Measurements from ENCODE around the gene CHRDL2. TPM values are rescaled to one million over a fixed set of nuclear protein-coding genes. Genes with fewer than 3 reads are reported as not detected.

CHRDL2 gene
- total and polyA plus RNA-seq, 7 experiments from 2014 or later: not detected

DNA sequence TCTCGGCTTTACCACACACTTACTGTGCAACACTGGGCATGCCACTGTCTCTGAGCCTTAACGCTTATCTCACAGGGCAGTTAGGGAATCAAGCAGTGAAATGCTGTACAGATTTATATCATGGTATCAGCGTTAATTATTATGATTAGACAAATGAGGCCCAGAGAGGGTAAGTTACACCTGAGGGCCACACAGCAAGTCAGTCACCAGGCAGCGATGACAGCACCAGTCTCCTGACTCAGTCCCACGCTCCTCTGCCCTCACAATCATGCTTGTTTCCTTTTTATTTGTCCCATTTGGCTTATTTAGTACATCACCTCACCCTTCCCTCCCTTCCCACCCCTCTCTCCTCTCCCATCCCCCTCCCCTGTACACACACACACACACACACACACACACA, 12.2 kb downstream of the CHRDL2 start:
- H3K4me3 Mint-ChIP-seq: no peak overlapping the region
- Histone ChIP-seq H3K27ac (ENCODE audit: low read depth, low read length) (no peak overlapping the region), H3K9me3 (ENCODE audit: control insufficient read depth in 2 of 3, low read length in 3 of 3) (no peaks in the 10 kb centered on the region), H3K4me3 (ENCODE audit: low read length) (no peak overlapping the region), H3K36me3 (ENCODE audit: control insufficient read depth in 2 of 3, insufficient read depth in 3 of 3, low read length in 3 of 3) (no peaks in the 10 kb centered on the region), H3K27me3 (ENCODE audit: control insufficient read depth in 2 of 2, insufficient read depth in 2 of 2, low read length in 2 of 2) (no peaks in the 10 kb centered on the region), H3K4me1 (ENCODE audit: control insufficient read depth in 2 of 2, insufficient read depth in 2 of 2, low read length in 2 of 2) (no peaks in the 10 kb centered on the region)
- H3K9me3 Mint-ChIP-seq: peaks cover 0 to 4% (median 0%) of the 10 kb centered on the region in 11 donors
- ATAC-seq (no peak), DNase-seq (no peak)
- intact Hi-C loops (cut with micrococcal nuclease): no loop called here
- no peak overlapping the region for H3K27ac Mint-ChIP-seq
- CTCF ChIA-PET: no interaction called here
- no peaks in the 10 kb centered on the region for H3K4me1 Mint-ChIP-seq
- POLR2A ChIA-PET: no interaction called here
- no peaks in the 10 kb centered on the region for H3K36me3 Mint-ChIP-seq
- H3K27me3 Mint-ChIP-seq: peaks cover 0 to 12% (median 0%) of the 10 kb centered on the region in 5 donors

- H3K27me3 ChIP-seq (ENCODE audit: control insufficient read depth in 2 of 2, insufficient read depth in 2 of 2, low read length in 2 of 2): no peaks in the 10 kb centered on the region
- Mint-ChIP-seq H3K4me1 (no peaks in the 10 kb centered on the region), H3K27ac (no peak overlapping the region), H3K4me3 (no peak overlapping the region), H3K27me3 (no peaks in the 10 kb centered on the region), H3K36me3 (no peaks in the 10 kb centered on the region), H3K9me3 (peaks cover 0 to 4% (median 0%) of the 10 kb centered on the region in 11 donors)
- no peaks in the 10 kb centered on the region for H3K4me1 ChIP-seq (ENCODE audit: control insufficient read depth in 2 of 2, insufficient read depth in 2 of 2, low read length in 2 of 2)
- H3K36me3 ChIP-seq (ENCODE audit: control insufficient read depth in 2 of 3, insufficient read depth in 3 of 3, low read length in 3 of 3): no peaks in the 10 kb centered on the region
- DNase-seq (no peak), ATAC-seq (no peak)
- no peak overlapping the region for H3K4me3 ChIP-seq (ENCODE audit: low read length)
- H3K9me3 ChIP-seq (ENCODE audit: control insufficient read depth in 2 of 3, low read length in 3 of 3): no peaks in the 10 kb centered on the region
- H3K27ac ChIP-seq (ENCODE audit: low read depth, low read length): no peak overlapping the region
- intact Hi-C loops (cut with micrococcal nuclease): no loop called here
- CTCF ChIA-PET: interaction anchor here (1.5 kb wide), 1 partner anchor 9 kb away, joined by 4 read pairs; no protein-coding TSS in a partner anchor
- POLR2A ChIA-PET: no interaction called here
Observed at GRCh38 chr11:74717221-74717969, 13.8 kb downstream of the CHRDL2 start.

- H3K36me3 ChIP-seq (ENCODE audit: control insufficient read depth in 2 of 3, insufficient read depth in 3 of 3, low read length in 3 of 3): no peaks in the 10 kb centered on the region
- no peaks in the 10 kb centered on the region for H3K36me3 Mint-ChIP-seq
- H3K27ac Mint-ChIP-seq: no peak overlapping the region
- H3K9me3 ChIP-seq (ENCODE audit: control insufficient read depth in 2 of 3, low read length in 3 of 3): no peaks in the 10 kb centered on the region
- no peak overlapping the region for H3K4me3 ChIP-seq (ENCODE audit: low read length)
- ATAC-seq: no peak
- no peaks in the 10 kb centered on the region for H3K4me1 Mint-ChIP-seq
- intact Hi-C loops (cut with micrococcal nuclease): no loop called here
- no peak for DNase-seq
- H3K27me3 Mint-ChIP-seq: no peaks in the 10 kb centered on the region
- no peak overlapping the region for H3K27ac ChIP-seq (ENCODE audit: low read depth, low read length)
- H3K4me1 ChIP-seq (ENCODE audit: control insufficient read depth in 2 of 2, insufficient read depth in 2 of 2, low read length in 2 of 2): no peaks in the 10 kb centered on the region
- H3K27me3 ChIP-seq (ENCODE audit: control insufficient read depth in 2 of 2, insufficient read depth in 2 of 2, low read length in 2 of 2): no peaks in the 10 kb centered on the region
- no peak overlapping the region for H3K4me3 Mint-ChIP-seq
- peaks cover 0 to 4% (median 0%) of the 10 kb centered on the region in 11 donors for H3K9me3 Mint-ChIP-seq
- ChIA-PET CTCF (no interaction called here), POLR2A (no interaction called here)
Observed at GRCh38 chr11:74714904-74715303, 16.3 kb downstream of the CHRDL2 start.

DNA sequence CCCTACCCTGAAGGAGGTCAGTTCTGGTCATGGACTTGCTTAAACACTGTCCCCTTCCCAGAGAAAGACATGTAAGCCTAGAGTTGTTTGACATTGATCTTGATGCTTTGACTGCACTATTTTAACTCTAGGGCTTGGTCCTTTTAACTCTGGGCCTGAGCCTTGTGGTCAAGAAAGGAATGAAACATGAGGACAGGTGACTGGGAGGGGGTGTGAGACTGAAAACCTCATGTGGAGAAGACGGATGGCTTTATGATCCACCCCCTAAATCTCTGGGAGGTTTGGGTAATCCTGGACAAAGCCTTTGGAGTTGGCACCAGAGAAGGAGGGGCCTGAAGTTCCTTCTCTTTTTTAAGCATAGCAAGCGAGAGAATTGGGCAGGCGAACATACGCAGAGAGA, 17.5 kb downstream of the CHRDL2 start:
- Mint-ChIP-seq H3K4me3 (no peak overlapping the region), H3K27ac (peak overlapping the region in 1 of 9 donors; percentile 47), H3K36me3 (no peaks in the 10 kb centered on the region), H3K27me3 (no peaks in the 10 kb centered on the region), H3K4me1 (no peaks in the 10 kb centered on the region), H3K9me3 (peaks cover 0 to 4% (median 0%) of the 10 kb centered on the region in 11 donors)
- intact Hi-C loops (cut with micrococcal nuclease): no loop called here
- ATAC-seq (no peak), DNase-seq (no peak)
- no peaks in the 10 kb centered on the region for H3K4me1 ChIP-seq (ENCODE audit: control insufficient read depth in 2 of 2, insufficient read depth in 2 of 2, low read length in 2 of 2)
- CTCF ChIA-PET: no interaction called here
- H3K4me3 ChIP-seq (ENCODE audit: low read length): no peak overlapping the region
- H3K27ac ChIP-seq (ENCODE audit: low read depth, low read length): no peak overlapping the region
- POLR2A ChIA-PET: no interaction called here
- H3K9me3 ChIP-seq (ENCODE audit: control insufficient read depth in 2 of 3, low read length in 3 of 3): no peaks in the 10 kb centered on the region
- no peaks in the 10 kb centered on the region for H3K27me3 ChIP-seq (ENCODE audit: control insufficient read depth in 2 of 2, insufficient read depth in 2 of 2, low read length in 2 of 2)
- H3K36me3 ChIP-seq (ENCODE audit: control insufficient read depth in 2 of 3, insufficient read depth in 3 of 3, low read length in 3 of 3): no peaks in the 10 kb centered on the region

DNA sequence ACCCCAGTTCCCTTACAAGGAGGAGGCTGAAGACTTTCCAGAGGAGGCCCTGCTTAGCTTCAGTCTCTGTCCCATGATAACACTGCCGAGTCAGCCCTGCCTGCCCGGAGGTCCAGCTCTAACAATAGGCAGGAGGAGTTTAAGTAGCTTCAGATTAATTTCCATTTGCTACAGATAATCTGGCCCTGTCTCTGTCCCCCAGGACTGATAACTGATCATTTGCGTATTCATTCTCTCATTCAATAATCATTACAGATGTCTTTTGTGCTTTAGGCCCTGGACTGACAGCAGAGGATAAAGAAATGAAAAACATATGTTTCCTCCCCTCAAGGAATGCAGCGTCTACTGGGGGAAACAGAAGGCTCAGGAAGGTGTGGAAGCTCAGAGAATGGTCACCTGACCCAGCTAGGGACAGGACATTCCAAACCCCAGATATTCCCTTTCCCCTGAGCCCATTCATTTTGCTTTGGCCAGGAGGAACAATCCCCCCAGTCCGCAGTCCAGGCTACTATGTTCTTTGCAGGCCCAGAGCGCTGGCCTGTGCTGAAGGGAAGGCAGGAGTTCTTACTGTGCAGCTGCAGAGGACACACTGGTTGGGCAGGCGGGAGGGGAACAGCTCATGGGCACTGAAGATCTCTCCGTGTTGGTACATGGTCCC, 20.8 kb downstream of the CHRDL2 start:
- H3K27ac ChIP-seq (ENCODE audit: low read depth, low read length): no peak overlapping the region
- no peak for ATAC-seq

GRCh38 chr11:74709175-74709574, 22.1 kb downstream of the CHRDL2 start:
- Histone ChIP-seq H3K4me1 (ENCODE audit: control insufficient read depth in 2 of 2, insufficient read depth in 2 of 2, low read length in 2 of 2) (no peaks in the 10 kb centered on the region), H3K9me3 (ENCODE audit: control insufficient read depth in 2 of 3, low read length in 3 of 3) (no peaks in the 10 kb centered on the region), H3K27me3 (ENCODE audit: control insufficient read depth in 2 of 2, insufficient read depth in 2 of 2, low read length in 2 of 2) (no peaks in the 10 kb centered on the region), H3K4me3 (ENCODE audit: low read length) (no peak overlapping the region), H3K36me3 (ENCODE audit: control insufficient read depth in 2 of 3, insufficient read depth in 3 of 3, low read length in 3 of 3) (no peaks in the 10 kb centered on the region), H3K27ac (ENCODE audit: low read depth, low read length) (no peak overlapping the region)
- Mint-ChIP-seq H3K4me1 (no peaks in the 10 kb centered on the region), H3K27me3 (no peaks in the 10 kb centered on the region), H3K4me3 (no peak overlapping the region), H3K36me3 (no peaks in the 10 kb centered on the region), H3K27ac (no peak overlapping the region), H3K9me3 (peaks cover 0 to 2% (median 0%) of the 10 kb centered on the region in 11 donors)
- intact Hi-C loops (cut with micrococcal nuclease): no loop called here
- ChIA-PET CTCF (no interaction called here), POLR2A (no interaction called here)
- ATAC-seq (no peak), DNase-seq (no peak)

More for the DNA sequence above, 20.8 kb downstream of the CHRDL2 start:
- Mint-ChIP-seq H3K36me3 (no peaks in the 10 kb centered on the region), H3K27me3 (no peaks in the 10 kb centered on the region), H3K4me3 (no peak overlapping the region), H3K4me1 (no peaks in the 10 kb centered on the region), H3K27ac (no peak overlapping the region), H3K9me3 (peaks cover 0 to 2% (median 0%) of the 10 kb centered on the region in 11 donors)
- CTCF ChIA-PET: no interaction called here
- POLR2A ChIA-PET: no interaction called here
- DNase-seq: no peak
- intact Hi-C loops (cut with micrococcal nuclease): no loop called here
- Histone ChIP-seq H3K4me1 (ENCODE audit: control insufficient read depth in 2 of 2, insufficient read depth in 2 of 2, low read length in 2 of 2) (no peaks in the 10 kb centered on the region), H3K36me3 (ENCODE audit: control insufficient read depth in 2 of 3, insufficient read depth in 3 of 3, low read length in 3 of 3) (no peaks in the 10 kb centered on the region), H3K4me3 (ENCODE audit: low read length) (no peak overlapping the region), H3K27me3 (ENCODE audit: control insufficient read depth in 2 of 2, insufficient read depth in 2 of 2, low read length in 2 of 2) (no peaks in the 10 kb centered on the region), H3K9me3 (ENCODE audit: control insufficient read depth in 2 of 3, low read length in 3 of 3) (no peaks in the 10 kb centered on the region)
